Measurements from ENCODE around the gene GSTP1.

Gene GSTP1

DNA sequence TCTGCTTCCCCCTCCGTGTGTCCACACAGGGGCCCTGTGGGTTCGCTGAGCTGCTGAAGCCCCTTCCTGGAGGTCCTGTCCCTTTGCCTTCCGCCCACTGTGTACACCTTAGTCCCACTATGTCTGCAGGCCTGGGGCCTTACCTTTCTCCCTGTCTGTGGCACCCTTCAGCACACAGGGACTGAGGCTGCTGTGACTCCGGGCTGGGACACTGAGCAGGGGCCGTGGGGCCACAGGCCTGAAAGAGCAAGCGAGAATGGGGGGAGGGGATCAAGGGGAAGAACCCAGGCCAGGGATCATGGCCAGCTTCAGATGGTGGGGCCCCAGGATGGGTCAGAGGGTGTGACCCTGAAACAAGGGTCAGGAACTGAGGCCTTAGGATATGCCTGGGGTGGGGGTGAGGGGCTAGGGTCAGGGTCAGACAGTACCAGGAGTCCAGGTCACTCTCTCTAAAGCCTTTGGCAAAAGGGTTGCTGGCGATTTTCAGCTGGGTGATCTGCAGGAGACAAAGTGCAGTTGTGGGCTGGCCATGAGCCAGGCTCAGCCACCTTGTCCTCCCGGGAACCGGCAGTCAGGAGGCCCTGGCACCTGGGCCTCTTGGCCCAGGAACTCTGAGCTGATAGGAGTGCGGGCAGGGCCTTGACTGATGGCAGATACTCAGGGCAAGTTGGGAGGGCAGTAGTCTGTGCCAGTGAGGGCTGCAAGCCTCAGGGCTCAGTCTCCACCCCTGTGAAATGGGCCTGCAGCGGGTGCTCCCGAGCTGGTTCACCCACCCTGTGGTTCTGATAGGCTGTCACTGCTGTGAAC is 48.8 kb downstream of the GSTP1 start:
- DNase-seq: no peak
- Mint-ChIP-seq H3K9me3 (no peaks in the 10 kb centered on the region), H3K4me3 (no peak overlapping the region), H3K4me1 (ENCODE audit: low read depth) (peaks cover 11% of the 10 kb centered on the region), H3K27ac (peak overlapping the region; percentile 40), H3K36me3 (ENCODE audit: low read depth) (peaks cover 3% of the 10 kb centered on the region), H3K27me3 (no peaks in the 10 kb centered on the region)

DNA sequence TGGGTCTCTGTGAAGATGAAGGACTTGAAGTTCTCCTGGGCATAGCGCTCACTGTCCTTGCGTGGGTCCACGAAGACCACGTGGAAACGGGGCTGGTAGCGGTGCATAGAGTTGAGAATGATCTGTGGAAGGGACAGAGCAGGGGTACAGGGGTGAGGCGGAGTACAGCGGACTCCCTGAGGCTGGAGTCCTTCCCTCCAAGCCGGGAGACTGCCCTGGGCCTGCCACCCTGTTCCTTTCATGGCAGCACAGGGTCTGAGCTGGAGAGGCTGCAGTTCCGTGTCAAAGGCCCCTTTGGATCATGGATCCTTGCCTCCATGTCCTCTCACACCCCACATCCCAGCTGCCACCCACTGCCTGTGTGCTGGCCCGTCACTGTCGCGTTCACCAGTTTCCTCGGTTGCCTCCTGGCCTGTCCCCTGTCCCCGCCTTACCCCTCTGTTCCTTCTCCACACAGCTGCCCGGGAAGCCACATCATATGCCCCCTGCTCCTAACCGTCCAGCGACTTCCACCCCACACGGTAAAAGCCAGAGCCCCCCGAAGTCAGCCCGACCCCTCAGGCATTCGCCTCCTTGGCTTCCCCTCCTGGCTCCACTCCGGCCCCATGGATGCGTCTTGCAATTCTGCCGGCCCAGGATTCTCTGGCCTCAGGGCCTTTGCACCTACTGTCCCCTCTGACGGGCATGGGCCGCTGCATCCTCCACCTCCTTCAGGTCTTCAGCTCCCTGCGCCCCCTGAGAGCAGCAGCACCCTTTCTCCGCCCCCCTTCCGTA is 49.6 kb downstream of the GSTP1 start:
- peak overlapping the region; percentile 40 for H3K27ac Mint-ChIP-seq
- no peak for DNase-seq
- H3K36me3 Mint-ChIP-seq (ENCODE audit: low read depth): no peaks in the 10 kb centered on the region
- H3K4me3 Mint-ChIP-seq: no peak overlapping the region
- no peaks in the 10 kb centered on the region for H3K9me3 Mint-ChIP-seq
- H3K4me1 Mint-ChIP-seq (ENCODE audit: low read depth): peaks cover 11% of the 10 kb centered on the region
- no peaks in the 10 kb centered on the region for H3K27me3 Mint-ChIP-seq

DNA sequence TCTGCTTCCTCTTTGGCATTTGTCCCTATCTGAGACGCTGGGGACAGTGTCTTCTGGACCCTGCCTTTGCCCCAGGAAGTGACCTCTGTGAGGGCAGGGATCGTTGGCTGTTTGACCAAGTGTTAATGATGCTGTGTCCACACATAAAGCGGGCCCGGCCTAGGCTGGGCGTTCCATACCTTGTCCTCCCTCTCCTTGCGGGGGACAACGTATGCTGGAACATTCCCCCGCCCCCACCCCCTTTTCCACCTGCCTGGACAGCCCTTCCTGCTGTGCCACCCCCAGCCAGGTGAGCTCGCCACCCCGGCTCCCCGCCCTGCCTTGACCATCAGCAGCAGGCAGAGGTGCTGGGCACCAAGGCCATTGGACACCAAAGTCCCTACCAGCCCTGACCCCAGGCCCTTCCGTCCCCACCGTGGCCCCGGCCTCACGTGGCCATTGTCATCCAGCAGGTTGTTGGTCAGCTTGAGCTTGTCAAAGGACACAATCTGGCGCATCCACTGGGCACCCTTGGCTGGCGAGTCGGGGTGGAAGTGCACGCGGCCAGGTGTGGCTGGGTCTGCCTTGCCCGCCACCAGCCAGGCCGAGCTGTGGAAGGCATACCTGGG is 50.2 kb downstream of the GSTP1 start:
- Mint-ChIP-seq H3K36me3 (ENCODE audit: low read depth) (no peaks in the 10 kb centered on the region), H3K4me1 (ENCODE audit: low read depth) (peaks cover 9% of the 10 kb centered on the region), H3K27ac (no peak overlapping the region), H3K4me3 (no peak overlapping the region), H3K9me3 (no peaks in the 10 kb centered on the region), H3K27me3 (no peaks in the 10 kb centered on the region)
- no peak for DNase-seq

DNA sequence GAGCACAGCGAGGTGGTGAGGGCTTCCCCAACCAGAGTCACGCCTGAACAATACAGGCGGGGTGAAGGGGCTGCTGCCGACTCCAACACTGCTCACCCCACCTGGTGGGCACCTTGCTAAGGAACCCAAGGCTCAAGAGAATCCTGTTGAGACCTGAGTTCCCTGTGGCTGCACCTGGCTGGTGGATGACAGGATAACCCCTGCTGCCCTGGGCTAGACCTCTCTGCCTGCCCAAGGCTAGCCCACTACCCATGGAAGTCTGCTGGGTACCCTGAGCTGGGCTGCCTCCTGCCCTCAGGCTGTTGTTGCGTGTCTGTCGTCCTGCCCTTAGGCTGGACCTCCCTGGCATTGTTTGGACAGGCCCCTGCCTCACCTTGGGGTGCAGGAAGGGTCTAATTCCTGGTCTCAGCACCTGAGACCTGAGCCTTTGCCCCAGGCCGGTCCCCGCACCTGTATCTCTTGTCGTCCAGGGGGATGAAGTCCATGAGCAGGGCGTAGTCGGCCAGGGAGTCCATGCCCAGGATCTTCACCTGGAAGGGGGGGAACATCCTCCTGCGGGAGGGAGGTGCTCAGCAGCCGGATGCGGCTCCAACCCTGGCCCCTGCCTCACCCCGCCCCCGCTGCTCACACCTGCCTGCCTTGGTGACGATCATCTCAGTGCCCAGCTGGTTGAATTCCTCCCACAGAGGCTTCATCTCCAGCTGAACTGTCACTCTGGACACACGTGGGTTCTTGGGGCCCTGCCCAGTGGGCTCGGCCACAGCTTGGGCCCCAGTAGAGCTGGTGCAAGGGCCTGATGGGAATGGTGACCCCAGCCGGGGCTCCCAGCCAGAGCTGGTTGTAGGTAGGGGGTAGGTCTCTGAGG is 51.0 kb downstream of the GSTP1 start:
- Mint-ChIP-seq H3K27ac (no peak overlapping the region), H3K4me3 (no peak overlapping the region), H3K9me3 (no peaks in the 10 kb centered on the region), H3K27me3 (no peaks in the 10 kb centered on the region), H3K4me1 (ENCODE audit: low read depth) (peaks cover 6% of the 10 kb centered on the region), H3K36me3 (ENCODE audit: low read depth) (no peaks in the 10 kb centered on the region)
- DNase-seq: no peak

DNA sequence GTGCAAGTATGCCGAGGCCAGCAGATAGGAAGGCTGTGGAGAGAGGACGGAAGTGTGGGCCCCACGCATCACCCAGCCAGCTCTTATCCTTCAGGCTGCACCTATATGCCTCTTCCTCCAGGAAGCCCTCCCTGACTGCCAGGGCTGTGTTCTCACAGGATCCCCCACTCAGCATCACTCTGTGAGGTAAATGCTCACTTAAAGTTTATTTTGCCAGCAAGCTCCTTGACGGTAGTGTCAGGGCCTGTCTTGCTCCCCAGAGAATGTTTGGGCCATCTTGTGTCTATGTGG is 51.6 kb downstream of the GSTP1 start:
- Mint-ChIP-seq H3K27ac (no peak overlapping the region), H3K9me3 (no peaks in the 10 kb centered on the region), H3K27me3 (no peaks in the 10 kb centered on the region), H3K36me3 (ENCODE audit: low read depth) (no peaks in the 10 kb centered on the region), H3K4me3 (no peak overlapping the region), H3K4me1 (ENCODE audit: low read depth) (peaks cover 8% of the 10 kb centered on the region)
- DNase-seq: no peak
